ENCODE results near the gene CEP57L1. TPM values are rescaled to one million over a fixed set of nuclear protein-coding genes. Genes with fewer than 3 reads are reported as not detected.

CEP57L1 gene
- total RNA-seq, 2 experiments from 2014 or later = 23.0 to 27.8 TPM

DNA sequence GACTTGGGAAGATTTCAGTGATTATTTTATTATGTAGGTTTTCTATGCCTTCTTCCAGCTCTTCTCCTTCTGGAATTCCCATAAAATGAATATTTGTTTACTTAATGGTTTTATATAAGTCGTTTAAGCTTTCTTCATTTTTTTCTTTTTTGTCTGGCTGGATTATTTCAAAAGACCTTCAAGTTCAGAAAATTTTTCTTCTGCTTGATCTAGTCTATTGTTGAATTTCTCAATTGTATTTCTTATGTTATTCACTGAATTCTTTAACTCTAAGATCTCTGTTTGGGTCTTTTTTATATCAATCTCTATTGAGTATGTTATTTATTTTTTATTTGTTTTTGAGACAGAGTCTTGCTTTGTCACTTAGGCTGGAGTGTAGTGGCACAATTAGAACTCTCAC lies 117.4 kb downstream of the CEP57L1 start:
- Mint-ChIP-seq H3K27me3 (peaks cover 9% of the 10 kb centered on the region), H3K4me3 (no peak overlapping the region), H3K9me3 (peaks cover 11% of the 10 kb centered on the region), H3K4me1 (ENCODE audit: low read depth) (no peaks in the 10 kb centered on the region), H3K36me3 (peaks cover 7% of the 10 kb centered on the region), H3K27ac (no peak overlapping the region)
- intact Hi-C loops (cut with micrococcal nuclease) = no loop called here
- no peak for DNase-seq
- POLR2A ChIA-PET = no interaction called here
- CTCF ChIA-PET = no interaction called here

Other genes starting within 250 kb of the CEP57L1 start
- 1 to 10 TPM; 4.4 to 7.9 TPM for gene ARMC2, start 247.1 kb upstream of the CEP57L1 start, total RNA-seq
- gene SESN1, start 661 bp upstream of the CEP57L1 start, total RNA-seq = 10 to 100 TPM in 1 of 2 experiments, 1 to 10 TPM in 1; 9.3 to 10.6 TPM

Measured in activated CD4-positive, alpha-beta memory T cell treated with anti-CD3 and anti-CD28 coated beads for 36 hours (primary cell).